H9 (cell line): ENCODE results near the gene DDAH2. TPM values are rescaled to one million over a fixed set of nuclear protein-coding genes. Genes with fewer than 3 reads are reported as not detected.
A peak's percentile ranks its signal among the peaks of the same experiment; 100 is the strongest.

Source experiments
- DNase-seq: peaks from one replicate; pipeline ENCODE4 v3.0.0-alpha.2; 2017
- H2AFZ ChIP-seq: one replicate; pipeline ENCODE4 v1.6.1; 2013; ENCODE audit warnings: mild to moderate bottlenecking, low read length, control low read depth, moderate library complexity
- H2AK5ac ChIP-seq: 2 replicates; pipeline ENCODE4 v1.6.1; 2013; ENCODE audit warnings: low read length, control low read depth, mixed read lengths; ENCODE audit not compliant: insufficient read length
- H2BK120ac ChIP-seq: one replicate; pipeline ENCODE4 v1.6.1; 2013; ENCODE audit warnings: low read depth, mild to moderate bottlenecking, low read length, control low read depth, inconsistent platforms; ENCODE audit not compliant: poor library complexity, severe bottlenecking
- H2BK12ac ChIP-seq: 2 replicates; pipeline ENCODE4 v1.6.1; 2013; ENCODE audit warnings: low read length, control low read depth, mixed read lengths, low read depth; ENCODE audit not compliant: insufficient read length
- H2BK15ac ChIP-seq: 2 replicates; pipeline ENCODE4 v1.6.1; 2013; ENCODE audit warnings: low read depth, low read length, control low read depth
- H2BK20ac ChIP-seq: one replicate; pipeline ENCODE4 v1.6.1; 2013; ENCODE audit warnings: low read depth, mild to moderate bottlenecking, low read length, control low read depth, inconsistent platforms; ENCODE audit not compliant: poor library complexity, severe bottlenecking
- H2BK5ac ChIP-seq: 2 replicates; pipeline ENCODE4 v1.6.1; 2013; ENCODE audit warnings: low read length, control low read depth, mixed read lengths; ENCODE audit not compliant: insufficient read length
- H3K14ac ChIP-seq: 2 replicates; pipeline ENCODE4 v1.6.1; 2013; ENCODE audit warnings: low read length, control low read depth; ENCODE audit not compliant: insufficient read depth
- H3K18ac ChIP-seq: 2 replicates; pipeline ENCODE4 v1.6.1; 2013; ENCODE audit warnings: low read depth, mild to moderate bottlenecking, mixed read lengths, low read length, control low read depth; ENCODE audit not compliant: insufficient read length
- H3K23ac ChIP-seq: 2 replicates; pipeline ENCODE4 v1.6.1; 2013; ENCODE audit warnings: low read length, control low read depth, mixed read lengths, low read depth; ENCODE audit not compliant: insufficient read length
- H3K23me2 ChIP-seq: 2 replicates; pipeline ENCODE4 v1.6.1; 2013; ENCODE audit warnings: low read depth, mild to moderate bottlenecking, mixed read lengths, low read length, control low read depth; ENCODE audit not compliant: insufficient read length, poor library complexity, severe bottlenecking
- H3K27ac ChIP-seq: 2 replicates; pipeline ENCODE4 v1.5.1; 2013; ENCODE audit warnings: low read length, control low read depth, mixed read lengths, low read depth; ENCODE audit not compliant: insufficient read length
- H3K27me3 ChIP-seq: 2 replicates; pipeline ENCODE4 v1.6.1; 2013; ENCODE audit warnings: low read length, control low read depth, inconsistent platforms; ENCODE audit not compliant: insufficient read depth
- H3K4ac ChIP-seq: 2 replicates; pipeline ENCODE4 v1.6.1; 2013; ENCODE audit warnings: low read depth, mild to moderate bottlenecking, control low read depth, inconsistent platforms, low read length, moderate library complexity
- H3K4me1 ChIP-seq: 2 replicates; pipeline ENCODE4 v1.6.1; 2013; ENCODE audit warnings: low read length, control low read depth, inconsistent platforms; ENCODE audit not compliant: insufficient read depth
- H3K4me2 ChIP-seq: 2 replicates; pipeline ENCODE4 v1.6.1; 2013; ENCODE audit warnings: low read length, control low read depth, mixed read lengths; ENCODE audit not compliant: insufficient read length, insufficient read depth
- H3K56ac ChIP-seq: 2 replicates; pipeline ENCODE4 v1.6.1; 2013; ENCODE audit warnings: low read depth, mild to moderate bottlenecking, mixed read lengths, low read length, control low read depth; ENCODE audit not compliant: insufficient read length
- H3K79me1 ChIP-seq: 2 replicates; pipeline ENCODE4 v1.6.1; 2013; ENCODE audit warnings: low read depth, mild to moderate bottlenecking, moderate library complexity, low read length, control low read depth, inconsistent platforms; ENCODE audit not compliant: insufficient read depth, poor library complexity, severe bottlenecking
- H3K79me2 ChIP-seq: 2 replicates; pipeline ENCODE4 v1.6.1; 2013; ENCODE audit warnings: low read length, control low read depth, inconsistent platforms; ENCODE audit not compliant: insufficient read depth
- H3K9ac ChIP-seq: 2 replicates; pipeline ENCODE4 v1.6.1; 2013; ENCODE audit warnings: low read length, control low read depth, mixed read lengths; ENCODE audit not compliant: insufficient read length; ENCODE audit errors: extremely low read depth
- H3K9me3 ChIP-seq: one replicate; pipeline ENCODE4 v1.6.1; 2013; ENCODE audit warnings: low read depth, low read length, inconsistent platforms; ENCODE audit not compliant: control insufficient read depth
- H3T11ph ChIP-seq: one replicate; pipeline ENCODE4 v1.6.1; 2013; ENCODE audit warnings: mild to moderate bottlenecking, low read length, control low read depth, inconsistent platforms
- H4K20me1 ChIP-seq: one replicate; pipeline ENCODE4 v1.6.1; 2013; ENCODE audit not compliant: control insufficient read depth, insufficient read length, insufficient read depth
- H4K5ac ChIP-seq: 2 replicates; pipeline ENCODE4 v1.6.1; 2013; ENCODE audit warnings: low read depth, mild to moderate bottlenecking, mixed read lengths, low read length, control low read depth; ENCODE audit not compliant: insufficient read length
- H4K8ac ChIP-seq: replicated peaks from 2 replicates; pipeline ENCODE4 v1.6.1; 2013; ENCODE audit warnings: low read length, control low read depth, mixed read lengths, low read depth; ENCODE audit not compliant: insufficient read length
- H4K91ac ChIP-seq: 2 replicates; pipeline ENCODE4 v1.6.1; 2013; ENCODE audit warnings: low read depth, mild to moderate bottlenecking, moderate library complexity, mixed read lengths, low read length, control low read depth; ENCODE audit not compliant: insufficient read length
- H3K27ac Mint-ChIP-seq, 3 experiments: 2 replicates in 2 of 3; 3 replicates in 1 of 3; pipeline ENCODE4 v1.8.0; 2020 to 2021; ENCODE audit warnings: mixed read lengths in 3 of 3, mild to moderate bottlenecking in 1 of 3, moderate library complexity in 1 of 3
- H3K27me3 Mint-ChIP-seq: 2 replicates; pipeline ENCODE4 v1.8.0; 2021; ENCODE audit warnings: low read depth, mild to moderate bottlenecking, moderate library complexity, mixed read lengths
- H3K36me3 Mint-ChIP-seq, 3 experiments: 2 replicates in 2 of 3; 3 replicates in 1 of 3; pipeline ENCODE4 v1.8.0; 2020 to 2021; ENCODE audit warnings: low read depth in 3 of 3, mixed read lengths in 3 of 3; ENCODE audit not compliant: insufficient read depth in 1 of 3
- H3K4me1 Mint-ChIP-seq, 2 experiments: 2 replicates each; pipeline ENCODE4 v1.8.0; 2020; ENCODE audit warnings: mixed read lengths in 2 of 2
- H3K4me3 Mint-ChIP-seq, 2 experiments: 2 replicates in 1 of 2; 3 replicates in 1 of 2; pipeline ENCODE4 v1.8.0; 2020 to 2021; ENCODE audit warnings: mild to moderate bottlenecking in 2 of 2, mixed read lengths in 2 of 2, moderate library complexity in 1 of 2
- H3K9me3 Mint-ChIP-seq, 2 experiments: 2 replicates in 1 of 2; 3 replicates in 1 of 2; pipeline ENCODE4 v1.8.0; 2020; ENCODE audit warnings: mild to moderate bottlenecking in 2 of 2, mixed read lengths in 2 of 2, moderate library complexity in 1 of 2
- CTCF ChIP-seq: fragments of 200-600 bp; sonication (generic); conservative IDR thresholded peaks from 3 replicates; pipeline ENCODE4 v1.8.0; 2021; ENCODE audit warnings: antibody characterized with exemption, mild to moderate bottlenecking
- WGBS: extraction: QIAGEN DNeasy Blood & Tissue Kit; methylation state at CpG from one replicate; pipeline ENCODE4 v1.1.7; 2013; ENCODE audit warnings: missing lambda C conversion rate, low lambda C conversion rate, mixed read lengths; ENCODE audit not compliant: insufficient read length; ENCODE audit errors: extremely low coverage; 5-methylcytosine and 5-hydroxymethylcytosine counted together
- total RNA-seq: library from RNA; stranded (reverse); gene quantifications from 2 replicates; pipeline ENCODE4 v1.2.1, GENCODE V29; 2021

DDAH2 gene
- total RNA-seq, 1 experiment from 2014 or later: 73.2 TPM

- H2AFZ ChIP-seq: no peak overlapping the region
- H3K4me1 ChIP-seq: peaks cover 16% of the 10 kb centered on the region
- H2BK20ac ChIP-seq: no peak overlapping the region
- no peak overlapping the region for H4K8ac ChIP-seq
- peaks cover 26 to 37% (median 27%) of the 10 kb centered on the region in 3 experiments for H3K36me3 Mint-ChIP-seq
- whole genome bisulfite sequencing: no CpG with 5 or more reads among the region's 6 CpGs
- no peaks in the 10 kb centered on the region for H3K9me3 ChIP-seq
- no peaks in the 10 kb centered on the region for H3K9me3 Mint-ChIP-seq
- peak overlapping the region; percentile 91 to 98; a peak in 4 of 5 replicates for H3K4me3 Mint-ChIP-seq
- H3K4me1 Mint-ChIP-seq: peaks cover 44 to 54% of the 10 kb centered on the region in 2 experiments
- H3K27ac ChIP-seq: no peak overlapping the region
- H3K79me2 ChIP-seq: peaks cover 6% of the 10 kb centered on the region; the same call in 1 of the 2 replicates
- no peak overlapping the region for H3K4ac ChIP-seq
- H2BK120ac ChIP-seq: no peak overlapping the region
- H4K91ac ChIP-seq: no peak overlapping the region
- H3K27me3 Mint-ChIP-seq: no peaks in the 10 kb centered on the region
- H3K27ac Mint-ChIP-seq: peak overlapping the region; percentile 71 to 88 (median 84)
- no peak overlapping the region for H3K56ac ChIP-seq
- no peaks in the 10 kb centered on the region for H3K27me3 ChIP-seq
- no peak overlapping the region for H4K5ac ChIP-seq
- peaks cover 32% of the 10 kb centered on the region for H3K23me2 ChIP-seq
- H2BK12ac ChIP-seq: no peak overlapping the region
- no peak overlapping the region for H3K23ac ChIP-seq
- no peak overlapping the region for H2AK5ac ChIP-seq
- no peak overlapping the region for H3T11ph ChIP-seq
- no peak overlapping the region for H2BK5ac ChIP-seq
- no peak overlapping the region for H3K14ac ChIP-seq
- H2BK15ac ChIP-seq: no peak overlapping the region
- no peak overlapping the region for H3K4me2 ChIP-seq
- no peak overlapping the region for H3K9ac ChIP-seq
- peak; percentile 38 for DNase-seq
- no peaks in the 10 kb centered on the region for H3K79me1 ChIP-seq
- TF ChIP-seq CTCF: peak; percentile 51
- no peaks in the 10 kb centered on the region for H4K20me1 ChIP-seq
- H3K18ac ChIP-seq: no peak overlapping the region
Observed at GRCh38 chr6:31737991-31738979, 9.2 kb upstream of the DDAH2 start.
